IgD-negative memory B cell (primary cell): Measurements from ENCODE around the gene LAMC2. TPM values are rescaled to one million over a fixed set of nuclear protein-coding genes. Genes with fewer than 3 reads are reported as not detected.
"Not testable (repeated sequence)": the region's sequence is repeated elsewhere in the genome, so short reads cannot be mapped to it uniquely, and the experiment has no call there.

ENCODE experiments used
- H3K27ac Mint-ChIP-seq, 3 donors: one replicate each; pipeline ENCODE4 v1.8.0; 2020 to 2022; ENCODE audit warnings: mild to moderate bottlenecking in 3 of 3, mixed read lengths in 3 of 3, moderate library complexity in 1 of 3
- H3K27me3 Mint-ChIP-seq: one replicate; pipeline ENCODE4 v1.8.0; 2021; ENCODE audit warnings: mixed read lengths
- H3K36me3 Mint-ChIP-seq: one replicate; pipeline ENCODE4 v1.8.0; 2020; ENCODE audit warnings: mild to moderate bottlenecking, mixed read lengths
- H3K4me1 Mint-ChIP-seq, 3 donors: one replicate each; pipeline ENCODE4 v1.8.0; 2020 to 2022; ENCODE audit warnings: mixed read lengths in 3 of 3, mild to moderate bottlenecking in 1 of 3
- H3K4me3 Mint-ChIP-seq, 4 donors: one replicate each; pipeline ENCODE4 v1.8.0; 2020 to 2022; ENCODE audit warnings: mild to moderate bottlenecking in 4 of 4, mixed read lengths in 4 of 4, moderate library complexity in 3 of 4
- H3K9me3 Mint-ChIP-seq, 3 donors: one replicate each; pipeline ENCODE4 v1.8.0; 2020 to 2021; ENCODE audit warnings: mixed read lengths in 3 of 3, mild to moderate bottlenecking in 1 of 3
- polyA plus RNA-seq: library from polyadenylated mRNA; unstranded; fragments of 300-500 nt; fragmentation: Illumina TruSeq; gene quantifications from one replicate; pipeline ENCODE4 v1.2.3, GENCODE V29; 2021

LAMC2 gene
- not detected for polyA plus RNA-seq

DNA sequence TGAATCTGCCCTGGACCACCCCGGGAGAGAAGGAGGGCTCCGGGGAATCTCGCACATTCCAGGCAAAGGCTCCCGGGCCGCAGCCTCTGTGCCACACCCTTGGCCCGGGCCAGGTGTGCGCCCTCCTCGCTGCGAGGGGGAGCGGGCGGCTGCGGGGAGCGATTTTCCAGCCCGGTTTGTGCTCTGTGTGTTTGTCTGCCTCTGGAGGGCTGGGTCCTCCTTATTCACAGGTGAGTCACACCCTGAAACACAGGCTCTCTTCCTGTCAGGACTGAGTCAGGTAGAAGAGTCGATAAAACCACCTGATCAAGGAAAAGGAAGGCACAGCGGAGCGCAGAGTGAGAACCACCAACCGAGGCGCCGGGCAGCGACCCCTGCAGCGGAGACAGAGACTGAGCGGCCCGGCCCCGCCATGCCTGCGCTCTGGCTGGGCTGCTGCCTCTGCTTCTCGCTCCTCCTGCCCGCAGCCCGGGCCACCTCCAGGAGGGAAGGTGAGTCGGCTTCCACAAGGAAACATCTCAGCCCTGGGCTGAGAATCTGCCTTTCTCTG is at the start of gene LAMC2:
TSS of gene LAMC2 (plus strand) at position 324 of the 550 bp plus-strand sequence. CDS start at position 413, 89 bp downstream.
- no peak within 1 kb of the TSS for H3K4me3 Mint-ChIP-seq
- peaks cover 0 to 2% (median 1%) of the 10 kb centered on the region in 3 donors for H3K4me1 Mint-ChIP-seq
- H3K9me3 Mint-ChIP-seq, result no peaks in the 10 kb centered on the region
- H3K27ac Mint-ChIP-seq, result no peak within 1 kb of the TSS
- no peaks in the 10 kb centered on the region for H3K36me3 Mint-ChIP-seq
- H3K27me3 Mint-ChIP-seq, result peaks cover 12% of the 10 kb centered on the region

DNA sequence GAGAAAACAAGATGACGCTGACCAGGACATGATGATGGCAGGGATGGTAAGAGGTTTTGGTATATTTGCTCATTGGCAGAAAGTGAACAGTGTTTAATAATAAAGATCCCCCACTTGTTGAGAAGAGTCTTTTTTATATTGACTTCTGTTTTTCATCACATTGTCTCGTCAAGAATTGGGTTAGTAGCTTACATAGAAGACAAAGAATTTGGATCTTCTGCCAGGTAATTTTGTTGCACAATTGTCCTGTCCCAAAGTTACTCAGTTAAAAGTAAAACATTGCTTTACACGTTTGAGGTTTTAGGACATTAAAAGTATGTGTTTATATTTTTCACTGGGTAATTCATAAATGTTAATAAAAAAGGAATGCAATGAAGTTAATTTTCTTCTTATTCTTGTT is 48.3 kb upstream of the LAMC2 start:
- Mint-ChIP-seq H3K9me3 (no peaks in the 10 kb centered on the region), H3K4me1 (peaks cover 0 to 1% (median 0%) of the 10 kb centered on the region in 3 donors), H3K4me3 (no peak overlapping the region), H3K36me3 (peaks cover 7% of the 10 kb centered on the region), H3K27me3 (no peaks in the 10 kb centered on the region), H3K27ac (no peak overlapping the region)

DNA sequence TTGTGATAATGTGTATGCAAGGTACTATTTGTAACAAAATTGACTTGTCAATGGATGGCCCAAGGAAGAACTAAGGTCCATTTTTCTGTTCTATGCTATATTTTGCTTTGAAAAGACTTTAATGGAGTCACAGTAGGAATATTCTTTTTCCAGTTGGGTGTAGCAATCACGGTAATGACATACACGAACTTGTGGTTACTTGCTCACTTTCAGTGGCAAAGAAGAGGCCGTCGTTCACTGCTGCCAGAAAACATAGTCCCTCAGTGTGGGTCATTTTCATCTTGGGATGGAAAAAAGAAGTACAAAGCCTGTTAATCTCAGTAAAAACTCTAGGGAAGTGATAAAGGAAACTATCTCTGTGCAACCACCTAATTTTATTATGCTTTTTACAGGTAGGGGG is 47.8 kb upstream of the LAMC2 start:
- peaks cover 5% of the 10 kb centered on the region for H3K36me3 Mint-ChIP-seq
- no peaks in the 10 kb centered on the region for H3K9me3 Mint-ChIP-seq
- H3K27ac Mint-ChIP-seq, result no peak overlapping the region
- H3K4me3 Mint-ChIP-seq, result no peak overlapping the region
- no peaks in the 10 kb centered on the region for H3K27me3 Mint-ChIP-seq
- peaks cover 0 to 1% (median 0%) of the 10 kb centered on the region in 3 donors for H3K4me1 Mint-ChIP-seq

DNA sequence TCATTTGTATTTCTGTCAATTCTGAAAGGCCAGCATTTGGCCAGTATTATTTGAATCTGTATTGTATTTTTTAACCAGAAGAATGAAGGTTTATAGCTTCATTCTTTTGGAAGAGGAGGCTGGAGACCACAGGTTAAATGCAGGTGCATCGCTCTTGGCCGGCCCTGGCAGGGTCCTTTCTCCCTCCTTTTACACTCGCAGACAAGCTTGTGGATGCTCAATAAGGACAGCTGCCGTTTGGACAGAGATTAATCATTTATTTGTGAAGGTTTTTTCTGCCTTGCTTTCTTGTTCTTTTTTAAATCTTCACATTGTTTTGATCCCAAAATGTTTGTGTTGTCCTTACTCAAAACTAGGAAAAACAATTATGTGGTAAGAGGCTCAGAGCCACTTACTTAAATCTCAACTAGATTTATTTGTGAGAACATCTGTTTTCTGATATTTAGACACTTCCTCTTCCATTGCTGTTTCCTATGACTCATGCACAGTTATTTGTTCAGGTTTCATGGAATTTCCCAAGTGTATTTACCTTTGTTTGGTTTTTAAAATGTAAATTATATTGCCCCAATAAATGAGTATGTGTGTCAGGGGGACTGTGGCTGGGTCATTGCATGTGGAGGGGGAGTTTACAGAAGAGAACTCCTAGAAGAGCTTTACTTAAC is 46.7 kb upstream of the LAMC2 start:
- Mint-ChIP-seq H3K4me1 (peaks cover 0 to 1% (median 0%) of the 10 kb centered on the region in 3 donors), H3K27ac (no peak overlapping the region), H3K36me3 (peaks cover 3% of the 10 kb centered on the region), H3K9me3 (no peaks in the 10 kb centered on the region), H3K4me3 (no peak overlapping the region), H3K27me3 (no peaks in the 10 kb centered on the region)

DNA sequence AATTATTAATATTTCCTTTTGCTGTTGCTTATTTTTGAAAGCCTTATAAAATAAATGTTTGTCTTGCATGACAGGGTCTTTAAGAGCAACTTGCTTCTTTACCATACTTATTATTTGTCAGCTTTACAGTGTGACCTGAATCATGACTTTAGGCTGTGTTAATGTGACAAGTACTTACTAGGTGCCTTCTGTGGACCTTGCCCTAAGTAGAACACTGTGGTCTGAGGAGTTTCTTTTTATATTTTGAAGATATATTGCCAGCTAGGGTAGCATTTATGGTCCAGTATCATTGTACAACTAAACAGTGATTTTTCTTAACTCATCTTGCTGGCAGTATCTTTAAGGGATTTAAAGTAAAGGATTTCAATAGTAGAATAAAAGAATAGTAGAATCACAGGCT is 45.4 kb upstream of the LAMC2 start:
- H3K36me3 Mint-ChIP-seq, result no peaks in the 10 kb centered on the region
- H3K4me3 Mint-ChIP-seq, result no peak overlapping the region
- H3K4me1 Mint-ChIP-seq, result peaks cover 0 to 1% (median 0%) of the 10 kb centered on the region in 3 donors
- H3K9me3 Mint-ChIP-seq, result no peaks in the 10 kb centered on the region
- H3K27me3 Mint-ChIP-seq, result no peaks in the 10 kb centered on the region
- no peak overlapping the region for H3K27ac Mint-ChIP-seq

DNA sequence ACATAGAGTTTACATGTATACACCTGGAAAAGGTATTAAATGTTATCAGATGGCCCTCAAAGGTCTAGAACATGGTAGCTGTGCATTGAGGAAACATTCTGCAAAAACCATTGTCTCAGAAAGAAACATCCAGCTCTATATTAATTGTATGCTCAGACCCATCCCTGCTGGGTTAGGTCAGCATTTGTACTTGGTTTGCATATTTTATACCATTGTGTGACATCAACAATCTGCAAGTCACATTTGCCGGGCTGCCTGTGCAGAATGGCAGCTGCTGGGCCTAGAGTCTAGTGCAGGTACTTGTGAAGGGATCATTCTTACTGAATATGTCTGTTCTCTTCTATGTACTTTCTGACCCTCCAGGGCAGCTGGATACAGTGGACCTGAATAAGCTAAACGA is 43.9 kb upstream of the LAMC2 start:
- no peak overlapping the region for H3K4me3 Mint-ChIP-seq
- H3K4me1 Mint-ChIP-seq, result peaks cover 0 to 1% (median 0%) of the 10 kb centered on the region in 3 donors
- no peaks in the 10 kb centered on the region for H3K36me3 Mint-ChIP-seq
- no peak overlapping the region for H3K27ac Mint-ChIP-seq
- H3K9me3 Mint-ChIP-seq, result no peaks in the 10 kb centered on the region
- H3K27me3 Mint-ChIP-seq, result no peaks in the 10 kb centered on the region

DNA sequence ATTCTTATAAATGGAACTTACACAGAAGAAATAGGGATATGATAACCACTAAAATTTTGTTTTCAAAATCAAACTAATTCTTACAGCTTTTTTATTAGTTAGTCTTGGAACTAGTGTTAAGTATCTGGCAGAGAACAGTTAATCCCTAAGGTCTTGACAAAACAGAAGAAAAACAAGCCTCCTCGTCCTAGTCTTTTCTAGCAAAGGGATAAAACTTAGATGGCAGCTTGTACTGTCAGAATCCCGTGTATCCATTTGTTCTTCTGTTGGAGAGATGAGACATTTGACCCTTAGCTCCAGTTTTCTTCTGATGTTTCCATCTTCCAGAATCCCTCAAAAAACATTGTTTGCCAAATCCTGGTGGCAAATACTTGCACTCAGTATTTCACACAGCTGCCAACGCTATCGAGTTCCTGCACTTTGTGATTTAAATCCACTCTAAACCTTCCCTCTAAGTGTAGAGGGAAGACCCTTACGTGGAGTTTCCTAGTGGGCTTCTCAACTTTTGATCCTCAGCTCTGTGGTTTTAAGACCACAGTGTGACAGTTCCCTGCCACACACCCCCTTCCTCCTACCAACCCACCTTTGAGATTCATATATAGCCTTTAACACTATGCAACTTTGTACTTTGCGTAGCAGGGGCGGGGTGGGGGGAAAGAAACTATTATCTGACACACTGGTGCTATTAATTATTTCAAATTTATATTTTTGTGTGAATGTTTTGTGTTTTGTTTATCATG is 42.3 kb upstream of the LAMC2 start:
- H3K4me3 Mint-ChIP-seq, result no peak overlapping the region
- H3K4me1 Mint-ChIP-seq, result peaks cover 0 to 1% (median 0%) of the 10 kb centered on the region in 3 donors
- no peaks in the 10 kb centered on the region for H3K9me3 Mint-ChIP-seq
- no peaks in the 10 kb centered on the region for H3K27me3 Mint-ChIP-seq
- no peaks in the 10 kb centered on the region for H3K36me3 Mint-ChIP-seq
- no peak overlapping the region for H3K27ac Mint-ChIP-seq

DNA sequence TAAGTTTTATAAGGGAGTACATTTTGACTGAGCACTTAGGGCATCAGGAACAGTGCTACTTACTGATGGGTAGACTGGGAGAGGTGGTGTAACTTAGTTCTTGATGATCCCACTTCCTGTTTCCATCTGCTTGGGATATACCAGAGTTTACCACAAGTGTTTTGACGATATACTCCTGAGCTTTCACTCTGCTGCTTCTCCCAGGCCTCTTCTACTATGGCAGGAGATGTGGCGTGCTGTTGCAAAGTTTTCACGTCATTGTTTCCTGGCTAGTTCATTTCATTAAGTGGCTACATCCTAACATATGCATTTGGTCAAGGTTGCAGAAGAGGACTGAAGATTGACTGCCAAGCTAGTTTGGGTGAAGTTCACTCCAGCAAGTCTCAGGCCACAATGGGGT is 41.3 kb upstream of the LAMC2 start:
- Mint-ChIP-seq H3K27ac (no peak overlapping the region), H3K27me3 (no peaks in the 10 kb centered on the region), H3K9me3 (no peaks in the 10 kb centered on the region), H3K36me3 (no peaks in the 10 kb centered on the region), H3K4me3 (no peak overlapping the region), H3K4me1 (no peaks in the 10 kb centered on the region)

DNA sequence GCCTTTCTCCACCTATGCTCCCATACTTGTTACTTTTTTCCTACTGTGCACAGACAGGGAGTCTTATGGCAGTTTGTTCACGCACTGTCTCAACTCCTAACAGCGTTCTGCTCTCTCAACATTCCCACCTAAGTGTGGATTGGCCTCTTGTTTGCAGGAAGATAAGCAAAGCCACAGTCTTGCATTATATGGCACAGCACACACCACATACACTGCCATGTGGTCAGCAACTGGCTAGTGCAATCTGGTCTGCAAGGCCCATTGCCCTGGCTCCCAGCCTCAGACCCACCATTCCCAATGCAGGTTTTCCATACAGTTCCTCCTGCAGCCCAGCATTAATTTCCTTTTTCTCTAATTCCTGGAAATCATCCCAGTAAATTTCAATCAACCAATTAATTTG is 38.3 kb upstream of the LAMC2 start:
- H3K27ac Mint-ChIP-seq, result no peak overlapping the region
- H3K4me3 Mint-ChIP-seq, result no peak overlapping the region

DNA sequence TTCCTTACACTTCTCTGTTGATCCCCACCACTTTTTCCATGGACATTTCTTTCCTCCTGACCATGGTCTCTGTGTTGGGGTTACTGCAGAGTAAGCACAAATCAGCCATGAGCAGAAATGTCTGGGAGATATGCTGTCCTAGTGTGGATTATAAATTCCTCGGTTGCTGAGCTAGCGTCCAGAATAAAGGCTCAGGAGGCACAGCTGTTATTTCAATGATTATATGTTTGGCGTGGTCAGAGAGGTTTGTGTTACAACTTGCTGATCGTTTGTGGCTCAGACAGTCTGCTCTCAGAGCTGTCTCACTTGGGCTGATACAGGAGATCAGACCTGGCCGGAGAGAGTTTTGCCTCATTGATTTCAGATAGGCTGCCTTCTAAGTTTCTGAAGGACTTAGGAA is 37.5 kb upstream of the LAMC2 start:
- no peaks in the 10 kb centered on the region for H3K9me3 Mint-ChIP-seq
- no peaks in the 10 kb centered on the region for H3K27me3 Mint-ChIP-seq
- no peak overlapping the region for H3K27ac Mint-ChIP-seq
- no peaks in the 10 kb centered on the region for H3K4me1 Mint-ChIP-seq
- H3K36me3 Mint-ChIP-seq, result peaks cover 2% of the 10 kb centered on the region
- H3K4me3 Mint-ChIP-seq, result no peak overlapping the region

More for the DNA sequence above, 38.3 kb upstream of the LAMC2 start:
- H3K9me3 Mint-ChIP-seq, result no peaks in the 10 kb centered on the region
- H3K27me3 Mint-ChIP-seq, result no peaks in the 10 kb centered on the region
- peaks cover 2% of the 10 kb centered on the region for H3K36me3 Mint-ChIP-seq
- H3K4me1 Mint-ChIP-seq, result no peaks in the 10 kb centered on the region

DNA sequence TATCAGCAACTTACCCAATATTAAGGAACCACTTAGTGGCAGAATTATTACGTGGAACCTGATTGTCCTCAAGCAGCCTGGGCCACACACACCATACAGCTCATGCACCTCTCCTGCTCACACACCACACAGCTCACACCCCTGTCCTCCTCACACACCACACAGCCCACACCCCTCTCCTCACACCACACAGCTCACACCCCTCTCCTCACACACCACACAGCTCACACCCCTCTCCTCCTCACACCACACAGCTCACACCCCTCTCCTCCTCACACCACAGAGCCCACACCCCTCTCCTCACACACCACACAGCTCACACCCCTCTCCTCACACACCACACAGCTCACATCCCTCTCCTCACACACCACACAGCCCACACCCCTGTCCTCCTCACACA is 36.8 kb upstream of the LAMC2 start:
- no peak overlapping the region for H3K4me3 Mint-ChIP-seq

DNA sequence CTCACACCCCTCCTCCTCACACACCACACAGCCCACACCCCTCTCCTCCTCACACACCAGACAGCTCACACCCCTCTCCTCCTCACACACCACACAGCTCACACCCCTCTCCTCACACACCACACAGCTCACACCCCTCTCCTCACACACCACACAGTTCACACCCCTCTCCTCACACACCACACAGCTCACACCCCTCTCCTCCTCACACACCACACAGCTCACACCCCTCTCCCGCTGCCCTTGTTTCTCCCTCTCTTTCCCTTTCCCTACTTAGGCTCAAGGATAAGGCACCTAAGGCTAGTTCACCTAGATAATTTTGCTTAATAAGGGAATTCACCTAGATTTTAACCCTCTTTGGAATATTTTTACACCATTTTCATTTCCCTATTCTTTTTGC is 36.0 kb upstream of the LAMC2 start:
- H3K4me3 Mint-ChIP-seq, H3K4me1 Mint-ChIP-seq, H3K36me3 Mint-ChIP-seq, H3K9me3 Mint-ChIP-seq, H3K27ac Mint-ChIP-seq, H3K27me3 Mint-ChIP-seq: not testable (repeated sequence)

More for the DNA sequence above, 36.8 kb upstream of the LAMC2 start:
- Mint-ChIP-seq H3K36me3 (peaks cover 2% of the 10 kb centered on the region), H3K4me1 (no peaks in the 10 kb centered on the region), H3K9me3 (no peaks in the 10 kb centered on the region), H3K27me3 (no peaks in the 10 kb centered on the region), H3K27ac (no peak overlapping the region)

DNA sequence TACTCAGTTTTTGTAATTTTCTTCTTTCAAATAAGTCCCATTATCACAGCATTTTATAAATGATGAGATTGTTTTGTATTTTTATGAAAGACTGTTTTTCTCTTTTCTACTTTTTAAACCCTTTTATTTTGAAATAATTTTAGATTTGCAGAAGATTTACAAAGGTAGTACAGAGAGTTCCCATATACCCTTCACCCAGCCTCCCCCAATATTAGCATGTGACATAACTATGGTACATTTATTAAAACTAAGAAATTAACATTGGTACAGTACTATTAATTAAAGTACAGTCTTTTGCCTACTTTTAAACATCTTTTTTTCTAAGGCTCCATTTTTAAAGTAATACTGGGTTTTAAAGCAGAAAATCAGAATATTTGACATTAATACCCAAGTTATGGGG is 35.6 kb upstream of the LAMC2 start:
- no peak overlapping the region for H3K4me3 Mint-ChIP-seq
- H3K4me1 Mint-ChIP-seq, result no peaks in the 10 kb centered on the region
- H3K27me3 Mint-ChIP-seq, result no peaks in the 10 kb centered on the region
- no peaks in the 10 kb centered on the region for H3K9me3 Mint-ChIP-seq
- peaks cover 2% of the 10 kb centered on the region for H3K36me3 Mint-ChIP-seq
- H3K27ac Mint-ChIP-seq, result no peak overlapping the region

DNA sequence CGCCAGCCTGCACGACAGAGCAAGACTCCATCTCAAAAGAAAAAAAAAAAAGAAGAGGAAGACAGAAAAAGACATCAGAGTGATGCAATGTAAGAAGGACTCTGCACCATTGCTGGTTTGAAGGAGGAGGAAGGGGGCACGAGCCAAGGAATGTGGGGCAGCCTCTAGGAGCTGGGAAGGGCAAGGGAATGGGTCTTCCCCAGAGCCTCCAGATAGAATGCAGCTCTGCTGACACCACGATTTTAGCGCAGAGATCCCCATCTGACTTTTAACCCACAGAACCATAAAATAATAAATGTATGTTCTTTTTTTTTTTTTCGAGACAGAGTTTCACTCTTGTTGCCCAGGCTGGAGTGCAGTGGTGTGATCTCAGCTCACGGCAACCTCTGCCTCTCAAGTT is 33.9 kb upstream of the LAMC2 start:
- H3K4me3 Mint-ChIP-seq, result no peak overlapping the region
- H3K9me3 Mint-ChIP-seq, result no peaks in the 10 kb centered on the region
- peaks cover 2% of the 10 kb centered on the region for H3K36me3 Mint-ChIP-seq
- no peaks in the 10 kb centered on the region for H3K27me3 Mint-ChIP-seq
- H3K27ac Mint-ChIP-seq, result no peak overlapping the region
- H3K4me1 Mint-ChIP-seq, result no peaks in the 10 kb centered on the region

DNA sequence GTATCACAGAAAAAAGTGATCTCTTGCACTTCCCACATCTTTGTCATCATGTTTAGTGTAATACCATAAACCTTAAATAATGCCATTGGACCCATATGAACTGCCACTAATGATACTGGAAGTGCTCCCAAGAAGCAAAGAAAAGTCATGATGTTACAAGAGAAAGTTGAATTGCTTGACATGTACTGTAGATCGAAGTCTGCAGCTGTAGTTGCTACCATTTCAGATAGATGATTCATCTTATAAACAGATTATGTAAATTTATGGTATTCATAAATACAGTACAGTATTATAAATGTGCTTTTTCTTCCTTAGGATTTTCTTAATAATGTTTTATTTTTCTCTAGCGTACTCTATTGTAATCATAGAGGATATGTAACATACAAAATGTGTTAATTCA is 30.1 kb upstream of the LAMC2 start:
- peaks cover 6% of the 10 kb centered on the region for H3K27me3 Mint-ChIP-seq
- H3K4me1 Mint-ChIP-seq, result no peaks in the 10 kb centered on the region
- H3K9me3 Mint-ChIP-seq, result no peaks in the 10 kb centered on the region
- no peak overlapping the region for H3K4me3 Mint-ChIP-seq
- no peak overlapping the region for H3K27ac Mint-ChIP-seq
- no peaks in the 10 kb centered on the region for H3K36me3 Mint-ChIP-seq

DNA sequence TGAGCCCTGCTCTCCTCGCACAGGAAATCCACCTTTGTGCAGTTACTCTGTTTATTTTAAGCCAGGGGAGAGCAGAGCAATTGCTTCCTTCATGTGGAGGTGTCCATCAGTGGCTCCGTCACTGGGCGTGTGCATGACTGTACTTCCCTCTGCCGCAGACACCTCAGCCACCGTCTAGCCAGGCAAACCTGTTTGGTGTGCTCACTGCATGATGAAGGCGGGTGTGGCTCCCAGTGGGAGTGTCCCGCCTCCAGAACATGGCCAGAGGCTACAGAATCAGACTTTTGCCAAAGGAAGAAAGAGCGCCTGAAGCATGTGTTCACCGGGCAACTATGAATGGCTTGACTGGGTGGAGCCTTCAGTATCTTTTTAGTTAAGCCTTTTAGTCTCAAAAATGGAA is 26.1 kb upstream of the LAMC2 start:
- H3K4me1 Mint-ChIP-seq, result no peaks in the 10 kb centered on the region
- H3K27me3 Mint-ChIP-seq, result peaks cover 6% of the 10 kb centered on the region
- peak overlapping the region in 1 of 3 donors; percentile 42 for H3K27ac Mint-ChIP-seq
- no peaks in the 10 kb centered on the region for H3K9me3 Mint-ChIP-seq
- no peaks in the 10 kb centered on the region for H3K36me3 Mint-ChIP-seq
- H3K4me3 Mint-ChIP-seq, result no peak overlapping the region
